Fibroblast of peridontal ligament (primary cell): ENCODE results near the gene MYL1.

Experiments used
- DNase-seq: peaks from one replicate; pipeline ENCODE4 v3.0.0-alpha.2; 2010; ENCODE audit errors: extremely low read depth

Gene MYL1

DNA sequence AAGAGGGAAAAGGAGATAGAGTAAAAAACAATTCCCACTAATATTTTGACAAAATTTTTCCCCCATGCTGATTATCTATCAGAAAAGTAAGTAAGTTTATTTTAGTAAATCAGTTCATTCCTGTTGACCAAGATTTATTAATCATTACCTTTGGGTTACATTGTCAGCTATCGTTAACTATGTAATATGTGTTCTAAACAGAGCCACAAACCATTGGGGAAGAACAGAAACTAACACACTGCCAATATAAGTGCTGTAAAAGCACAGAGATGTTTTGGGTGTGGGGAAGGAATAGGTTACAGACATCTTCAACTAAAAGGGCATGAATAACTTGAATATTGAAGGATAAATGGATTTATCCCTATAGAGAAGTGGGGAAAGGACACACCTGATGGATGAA, 47.3 kb downstream of the MYL1 start:
- DNase-seq = no peak

DNA sequence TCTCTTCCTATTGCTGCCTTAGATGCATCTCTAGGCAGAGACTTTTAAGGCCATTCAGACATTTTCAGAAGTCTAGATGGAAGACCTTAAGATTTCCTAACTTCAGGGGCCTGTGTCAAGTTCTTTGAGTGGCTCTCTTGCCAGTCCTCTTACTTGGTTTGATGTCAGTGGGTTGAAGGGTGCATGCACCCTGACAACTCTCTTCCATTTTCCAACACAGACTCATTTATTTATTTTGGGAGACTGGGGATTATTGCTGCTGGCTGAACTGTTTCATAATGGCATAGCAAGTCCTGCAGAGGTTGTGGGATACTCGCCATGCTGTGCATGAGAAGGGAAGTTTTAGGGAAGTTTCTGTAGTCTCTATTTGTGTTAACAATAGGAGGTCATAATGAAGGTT, 50.7 kb downstream of the MYL1 start:
- DNase-seq = no peak

DNA sequence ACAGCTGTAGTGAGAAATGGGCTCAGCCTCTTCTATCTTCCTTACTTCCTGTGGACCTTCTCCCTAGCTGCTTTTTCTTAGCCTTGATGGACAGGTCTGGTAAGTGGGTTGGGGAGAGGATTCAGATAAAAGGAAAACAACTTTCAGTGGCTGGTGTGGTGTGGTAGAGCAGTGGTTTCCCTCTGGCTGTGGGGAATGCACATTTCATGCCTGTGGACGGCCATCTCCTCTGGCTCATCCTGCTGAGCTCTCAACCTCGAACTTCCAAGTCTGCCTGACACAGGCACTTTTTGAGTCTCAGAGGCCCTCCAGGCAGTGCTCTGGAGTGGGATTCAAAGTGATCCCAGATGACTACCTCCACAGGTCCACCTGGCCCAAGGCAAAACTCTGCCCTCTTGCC, 51.1 kb downstream of the MYL1 start:
- DNase-seq = no peak

DNA sequence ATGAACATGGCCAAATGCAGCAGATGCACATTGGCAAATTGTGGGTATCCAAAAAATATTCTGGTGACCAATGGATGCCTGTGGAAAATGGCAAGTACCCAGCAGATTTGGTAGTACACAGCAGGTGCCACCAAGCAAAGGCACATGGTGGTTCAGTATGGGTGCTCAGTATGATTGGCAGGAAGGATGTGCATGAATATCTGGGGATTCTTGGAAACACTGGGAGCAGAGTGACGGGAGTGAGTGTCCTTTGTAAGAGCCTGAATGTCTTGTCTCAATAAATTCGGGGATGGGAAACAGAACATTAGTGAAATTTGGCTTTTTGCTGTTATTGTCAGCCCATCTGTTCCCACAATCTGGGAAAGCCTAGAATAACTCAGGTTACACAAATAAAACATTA, 52.9 kb downstream of the MYL1 start:
- no peak for DNase-seq

DNA sequence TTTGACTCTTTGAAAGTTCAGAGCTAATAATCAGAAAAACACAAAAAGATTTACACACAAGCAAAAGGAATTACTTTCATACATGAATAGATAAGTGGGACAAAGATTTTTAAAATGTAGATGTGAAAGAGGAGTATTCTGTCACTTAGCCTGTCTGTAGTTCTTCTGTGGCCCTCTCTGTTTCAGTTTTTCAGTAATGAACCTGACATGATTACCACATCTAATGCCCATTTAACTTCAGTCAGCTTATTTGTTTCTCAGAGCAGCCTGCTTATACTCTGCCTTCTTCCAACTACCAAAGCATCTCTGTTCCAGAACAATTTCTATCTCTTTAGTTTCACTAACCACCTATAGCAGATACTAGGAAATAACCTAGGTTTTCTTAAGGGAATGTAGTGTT, 55.3 kb downstream of the MYL1 start:
- no peak for DNase-seq

DNA sequence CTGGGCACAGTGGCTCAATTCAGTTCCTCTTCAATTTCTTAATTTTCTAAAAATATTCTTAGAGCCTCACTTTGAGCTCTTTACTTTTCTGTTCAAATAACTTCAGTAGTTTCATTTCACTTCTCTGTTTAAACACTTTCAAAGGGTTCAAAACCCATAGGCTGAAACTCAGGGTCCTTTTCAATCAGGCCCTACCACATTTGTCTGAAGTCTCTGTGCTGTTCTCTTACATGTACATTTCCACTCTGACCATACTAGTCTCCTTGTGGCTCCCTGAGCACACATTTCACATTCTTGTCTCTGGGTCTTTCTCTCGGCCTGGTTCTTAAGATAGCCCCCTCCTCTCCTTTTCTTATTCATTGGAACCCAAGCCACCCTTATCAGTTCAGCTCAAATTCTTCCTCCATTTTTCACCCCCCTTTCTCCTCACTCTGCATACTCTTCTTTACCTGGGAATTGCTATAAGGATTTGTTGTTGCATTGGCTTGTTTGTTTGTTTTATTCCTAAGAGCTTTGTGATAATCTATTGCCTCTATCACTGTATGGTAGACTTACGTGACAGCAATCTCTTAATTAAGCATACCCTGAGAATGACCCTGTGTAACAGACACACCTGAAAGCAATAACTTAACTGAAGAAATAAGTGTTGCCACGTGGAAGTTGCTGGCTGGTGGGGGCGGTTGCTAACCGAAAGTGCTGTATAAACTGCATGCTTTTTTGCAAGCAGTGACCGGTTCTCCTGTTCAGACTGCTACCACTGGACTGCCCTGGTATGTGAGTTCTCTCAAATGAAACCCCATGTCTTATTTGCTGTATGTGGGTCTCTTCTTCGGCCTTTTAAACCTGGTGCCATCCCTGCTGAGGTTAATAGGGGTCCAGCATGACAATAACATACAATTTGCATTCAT, 62.0 kb downstream of the MYL1 start:
- no peak for DNase-seq

DNA sequence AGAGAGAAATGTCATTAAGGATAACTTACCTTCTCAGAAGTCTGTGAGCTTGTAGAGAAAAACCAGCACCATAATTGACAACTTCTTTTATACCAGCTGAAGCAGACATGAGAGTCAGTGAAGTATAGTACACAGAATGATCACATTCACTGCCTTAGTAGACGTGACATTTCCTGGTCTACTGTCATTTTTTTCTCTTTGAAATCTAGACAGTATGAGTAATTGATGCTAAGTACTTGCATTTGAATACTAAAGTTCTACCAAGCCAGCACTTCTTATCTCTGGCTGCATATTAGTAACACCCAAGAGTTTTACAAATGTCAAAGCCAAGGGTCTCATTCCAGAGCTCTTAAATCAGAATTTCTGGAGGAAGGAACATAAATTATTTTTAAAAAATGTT, 64.4 kb downstream of the MYL1 start:
- no peak for DNase-seq
